GM23248 (cell line): ENCODE results near the gene RSPH1. TPM values are rescaled to one million over a fixed set of nuclear protein-coding genes. Genes with fewer than 3 reads are reported as not detected.

ENCODE experiments used
- DNase-seq: peaks from one replicate; pipeline ENCODE4 v3.0.0-alpha.2; 2015
- H2AFZ ChIP-seq: fragments of 200-600 bp; sonication (generic); 2 replicates; pipeline ENCODE4 v1.6.1; 2016; ENCODE audit warnings: antibody characterized with exemption
- H3F3A ChIP-seq: fragments of 200-600 bp; sonication (generic); 2 replicates; pipeline ENCODE4 v1.6.1; 2016; ENCODE audit warnings: mild to moderate bottlenecking, antibody characterized with exemption, mixed run types; ENCODE audit not compliant: insufficient read depth
- H3K27ac ChIP-seq: fragments of 200-600 bp; sonication (generic); 2 replicates; pipeline ENCODE4 v1.5.1; 2016; ENCODE audit warnings: mild to moderate bottlenecking
- H3K27me3 ChIP-seq: fragments of 200-600 bp; sonication (generic); replicated peaks from 2 replicates; pipeline ENCODE4 v1.6.1; 2016; ENCODE audit warnings: mild to moderate bottlenecking; ENCODE audit not compliant: insufficient read depth
- H3K36me3 ChIP-seq: fragments of 200-600 bp; sonication (generic); 2 replicates; pipeline ENCODE4 v1.6.1; 2016; ENCODE audit warnings: low read depth, mild to moderate bottlenecking
- H3K4me1 ChIP-seq: fragments of 200-600 bp; sonication (generic); 2 replicates; pipeline ENCODE4 v1.6.1; 2016; ENCODE audit warnings: mild to moderate bottlenecking; ENCODE audit not compliant: insufficient read depth
- H3K4me2 ChIP-seq: fragments of 200-600 bp; sonication (generic); one replicate; pipeline ENCODE4 v1.6.1; 2016; ENCODE audit warnings: mild to moderate bottlenecking; ENCODE audit not compliant: unreplicated experiment
- H3K4me3 ChIP-seq: fragments of 200-600 bp; sonication (generic); 2 replicates; pipeline ENCODE4 v1.5.1; 2016; ENCODE audit warnings: mild to moderate bottlenecking
- H3K79me2 ChIP-seq: fragments of 200-600 bp; sonication (generic); 2 replicates; pipeline ENCODE4 v1.6.1; 2016; ENCODE audit warnings: mild to moderate bottlenecking; ENCODE audit not compliant: insufficient read depth
- H3K9ac ChIP-seq: fragments of 200-600 bp; sonication (generic); 2 replicates; pipeline ENCODE4 v1.6.1; 2016; ENCODE audit warnings: mild to moderate bottlenecking
- H3K9me2 ChIP-seq: fragments of 200-600 bp; sonication (generic); 2 replicates; pipeline ENCODE4 v1.6.1; 2016; ENCODE audit warnings: mixed run types, mild to moderate bottlenecking, moderate library complexity; ENCODE audit not compliant: insufficient read depth
- H3K9me3 ChIP-seq: fragments of 200-600 bp; sonication (generic); one replicate; pipeline ENCODE4 v1.6.1; 2017; ENCODE audit warnings: low read depth
- H4K20me1 ChIP-seq: fragments of 200-600 bp; sonication (generic); 2 replicates; pipeline ENCODE4 v1.6.0; 2016; ENCODE audit not compliant: insufficient read depth
- EZH2 ChIP-seq: fragments of 200-600 bp; sonication (generic); IDR thresholded peaks from 2 replicates; pipeline ENCODE4 v1.6.1; 2018; ENCODE audit warnings: antibody characterized with exemption, mild to moderate bottlenecking; ENCODE audit not compliant: insufficient read depth, poor library complexity, severe bottlenecking
- EZH2phosphoT487 ChIP-seq: fragments of 200-600 bp; sonication (generic); IDR thresholded peaks from 2 replicates; pipeline ENCODE4 v1.6.1; 2018; ENCODE audit warnings: antibody characterized with exemption, moderate library complexity, mild to moderate bottlenecking, low read depth; ENCODE audit not compliant: insufficient read depth
- whole genome bisulfite sequencing, 2 experiments: methylation state at CpG; one replicate each; pipeline ENCODE4 v1.1.6; 2015 to 2017; ENCODE audit warnings: low lambda C conversion rate in 2 of 2, low coverage in 1 of 2; ENCODE audit errors: missing lambda C conversion rate in 2 of 2; 5-methylcytosine and 5-hydroxymethylcytosine counted together
- in situ Hi-C: fragments of 300-500 bp; cut with MboI; formaldehyde crosslinking; loops from 2 replicates; pipeline ENCODE4 v1.15.0; 2020
- polyA plus RNA-seq: library from polyadenylated mRNA; unstranded; fragments of >200 nt; fragmentation: Nextera tagmentation; extraction: Ambion mirVana; gene quantifications from 2 replicates; pipeline ENCODE4 v1.2.1, GENCODE V29; 2016
- total RNA-seq: library from RNA; depleted of rRNA; stranded (reverse); fragments of >200 nt; shearing (Covaris generic); gene quantifications from 2 replicates; pipeline ENCODE4 v1.2.3, GENCODE V29; 2014

The RSPH1 gene
- total and polyA plus RNA-seq, 2 experiments from 2014 or later: 0.32 TPM; not detected in 1

DNA sequence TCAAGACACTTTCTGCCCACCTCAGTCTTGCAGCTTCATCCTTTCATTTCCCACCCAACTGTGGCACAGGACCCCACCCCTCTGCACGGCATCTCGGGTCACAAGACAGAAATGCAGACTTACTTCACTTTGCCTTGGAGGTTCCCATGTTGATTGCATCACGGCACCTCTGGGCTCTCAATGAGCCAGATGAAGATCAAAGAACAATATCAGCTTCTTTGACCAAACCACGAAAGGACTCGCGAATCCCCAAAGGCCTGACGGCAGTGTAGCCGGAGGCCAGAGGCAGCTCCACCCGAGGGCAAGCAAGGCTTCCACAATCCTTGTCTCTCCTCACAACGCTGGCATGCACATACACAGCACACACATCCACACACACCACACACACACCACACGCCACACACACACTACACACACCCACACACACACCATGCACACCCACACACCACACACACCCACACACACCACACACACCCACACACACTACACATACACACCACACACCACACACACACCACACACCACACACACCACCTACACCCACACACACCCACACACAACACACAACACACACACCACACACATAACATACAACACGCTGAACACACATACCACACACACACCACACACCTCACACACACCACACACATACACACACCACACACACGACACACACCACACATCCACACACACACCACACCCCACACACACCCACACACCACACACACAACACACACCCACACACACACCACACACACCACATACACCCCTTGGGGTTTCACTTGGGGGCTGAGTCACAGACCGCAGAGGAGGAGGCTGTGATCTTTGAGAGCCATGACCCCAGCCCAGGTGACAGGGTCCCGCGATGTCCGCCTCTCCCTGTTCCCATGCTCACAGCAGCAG lies 56.5 kb downstream of the RSPH1 start:
- no peaks in the 10 kb centered on the region for H4K20me1 ChIP-seq
- 59 to 63% methylated on average over 16 to 17 of the region's 17 CpGs for WGBS, 2 experiments
- H3K4me2 ChIP-seq: no peak overlapping the region
- no peaks in the 10 kb centered on the region for H3F3A ChIP-seq
- H3K9me2 ChIP-seq: no peaks in the 10 kb centered on the region
- H3K27me3 ChIP-seq: no peaks in the 10 kb centered on the region
- H3K9me3 ChIP-seq: no peaks in the 10 kb centered on the region
- no peak overlapping the region for H2AFZ ChIP-seq
- no peaks in the 10 kb centered on the region for H3K4me1 ChIP-seq
- H3K4me3 ChIP-seq: no peak overlapping the region
- no peak for DNase-seq
- H3K36me3 ChIP-seq: no peaks in the 10 kb centered on the region
- TF ChIP-seq EZH2: no peak
- no peak for TF ChIP-seq EZH2phosphoT487
- no peaks in the 10 kb centered on the region for H3K79me2 ChIP-seq
- no peak overlapping the region for H3K9ac ChIP-seq
- no peak overlapping the region for H3K27ac ChIP-seq
- in situ Hi-C loops: no loop called here

DNA sequence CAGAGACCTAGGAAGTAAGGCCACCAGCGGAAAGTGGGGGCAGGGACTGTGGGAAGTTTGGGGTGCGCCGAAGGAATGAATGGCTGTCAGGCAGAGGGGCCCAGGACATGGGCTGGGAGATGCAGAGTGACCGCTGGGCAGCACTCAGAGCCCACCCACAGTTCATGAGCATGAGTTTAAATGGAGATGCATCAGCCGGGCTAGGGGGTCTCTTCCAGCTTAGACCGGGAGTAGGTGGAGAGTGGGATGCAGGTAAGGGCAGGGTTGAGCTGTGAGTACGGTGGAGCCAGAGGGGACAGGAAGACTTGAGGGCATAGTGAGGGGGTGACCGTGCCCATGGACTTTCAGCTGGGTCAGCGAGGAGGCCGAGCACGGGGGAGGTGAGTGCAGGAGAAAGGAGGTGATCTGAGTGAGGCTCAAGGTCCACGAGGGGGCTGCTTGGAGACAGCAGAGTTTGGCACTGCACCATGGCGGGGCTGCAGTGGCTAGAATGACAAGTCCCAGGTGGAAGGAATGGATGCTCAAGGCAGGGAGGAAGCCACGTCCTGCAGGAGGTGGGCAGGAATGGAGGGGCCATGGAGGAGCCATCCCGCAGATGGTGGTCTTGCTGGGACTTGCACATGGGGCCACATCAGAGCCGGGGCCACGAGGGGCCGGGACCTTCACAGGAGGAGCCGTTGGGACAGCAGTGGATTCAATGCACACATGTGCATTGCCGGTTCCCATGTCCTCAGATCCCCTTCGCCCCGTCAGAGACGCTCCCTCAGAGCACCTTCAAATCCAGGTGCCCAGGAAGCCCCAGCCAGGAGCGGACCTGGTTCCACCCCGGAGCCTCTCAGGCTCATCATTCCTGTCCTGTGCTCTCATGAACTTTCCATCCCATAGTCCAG lies 57.5 kb downstream of the RSPH1 start:
- Histone ChIP-seq H3K9me2 (no peaks in the 10 kb centered on the region), H2AFZ (no peak overlapping the region), H3K9ac (no peak overlapping the region), H3K4me2 (no peak overlapping the region), H3K4me1 (no peaks in the 10 kb centered on the region), H4K20me1 (no peaks in the 10 kb centered on the region), H3F3A (no peaks in the 10 kb centered on the region), H3K4me3 (no peak overlapping the region), H3K9me3 (no peaks in the 10 kb centered on the region), H3K36me3 (no peaks in the 10 kb centered on the region), H3K79me2 (no peaks in the 10 kb centered on the region), H3K27ac (no peak overlapping the region), H3K27me3 (no peaks in the 10 kb centered on the region)
- 48 to 53% methylated on average over 25 of the region's 25 CpGs for WGBS, 2 experiments
- DNase-seq: no peak
- TF ChIP-seq EZH2phosphoT487 (no peak), EZH2 (no peak)
- in situ Hi-C loops: no loop called here

DNA sequence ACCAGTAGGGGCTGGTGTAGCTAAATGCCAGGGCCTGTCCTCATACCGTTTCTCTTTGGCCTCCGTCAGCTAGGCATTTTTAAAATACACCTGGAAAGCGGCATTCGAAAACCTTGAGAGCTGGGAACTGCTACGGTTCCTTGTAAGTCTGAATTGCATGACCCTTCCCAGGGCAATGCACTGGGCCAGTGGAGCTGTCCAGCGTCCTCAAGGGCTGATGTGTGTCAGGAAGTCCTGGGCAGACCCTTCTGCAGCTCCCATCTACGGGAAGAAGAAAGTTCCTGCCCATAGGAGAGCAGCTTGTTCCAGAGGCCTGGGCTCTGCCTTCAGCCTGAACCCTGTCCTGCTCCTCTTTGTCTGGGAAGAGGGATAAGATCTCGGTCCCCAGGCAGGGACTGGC lies 58.2 kb downstream of the RSPH1 start:
- DNase-seq: peak; percentile 6
- WGBS, 2 experiments: 24 to 27% methylated on average over 8 of the region's 8 CpGs

DNA sequence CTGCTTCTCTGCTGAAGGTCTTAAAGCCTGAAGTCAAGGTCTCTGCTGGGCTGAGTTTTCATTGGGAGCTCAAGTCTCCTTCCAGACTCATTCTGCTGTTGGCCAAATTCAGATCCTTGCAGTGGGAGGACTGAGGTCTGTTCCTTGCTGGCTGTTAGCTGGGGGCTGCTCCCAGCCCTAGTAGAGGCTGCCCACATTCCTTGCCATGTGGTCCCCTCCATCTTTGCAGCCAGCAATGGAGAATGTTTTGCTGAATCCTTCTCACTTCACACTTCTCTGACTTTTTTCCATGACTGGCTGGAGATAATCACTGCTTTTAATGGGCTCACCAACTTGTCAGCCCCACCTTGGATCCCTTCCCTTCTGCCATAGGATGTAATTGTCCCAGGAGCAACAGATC lies 59.1 kb downstream of the RSPH1 start:
- Histone ChIP-seq H3K4me2 (no peak overlapping the region), H3K4me1 (no peaks in the 10 kb centered on the region), H3F3A (no peaks in the 10 kb centered on the region), H3K79me2 (no peaks in the 10 kb centered on the region), H3K27me3 (no peaks in the 10 kb centered on the region), H3K4me3 (no peak overlapping the region), H3K9me3 (no peaks in the 10 kb centered on the region), H3K27ac (no peak overlapping the region), H3K36me3 (no peaks in the 10 kb centered on the region), H3K9me2 (no peaks in the 10 kb centered on the region), H4K20me1 (no peaks in the 10 kb centered on the region), H2AFZ (no peak overlapping the region), H3K9ac (no peak overlapping the region)
- DNase-seq: no peak
- no peak for TF ChIP-seq EZH2
- no peak for TF ChIP-seq EZH2phosphoT487
- in situ Hi-C loops: no loop called here

More for the DNA sequence above, 58.2 kb downstream of the RSPH1 start:
- no peaks in the 10 kb centered on the region for H4K20me1 ChIP-seq
- H3F3A ChIP-seq: no peaks in the 10 kb centered on the region
- H3K9me2 ChIP-seq: no peaks in the 10 kb centered on the region
- no peaks in the 10 kb centered on the region for H3K79me2 ChIP-seq
- H3K4me1 ChIP-seq: no peaks in the 10 kb centered on the region
- no peaks in the 10 kb centered on the region for H3K36me3 ChIP-seq
- no peaks in the 10 kb centered on the region for H3K27me3 ChIP-seq
- H3K4me2 ChIP-seq: no peak overlapping the region
- no peak overlapping the region for H3K4me3 ChIP-seq
- TF ChIP-seq EZH2phosphoT487 (no peak), EZH2 (no peak)
- H3K9me3 ChIP-seq: no peaks in the 10 kb centered on the region
- in situ Hi-C loops: no loop called here
- no peak overlapping the region for H3K9ac ChIP-seq
- no peak overlapping the region for H2AFZ ChIP-seq
- H3K27ac ChIP-seq: no peak overlapping the region
